Adipocyte (in vitro differentiated cells): ENCODE data around the gene FKBP6.
"Not testable (repeated sequence)": the region's sequence is repeated elsewhere in the genome, so short reads cannot be mapped to it uniquely, and the experiment has no call there.

Experiments
- DNase-seq: peaks from one replicate; pipeline ENCODE4 v3.0.0-alpha.2; 2015; ENCODE audit warnings: low read depth
- H3K27me3 ChIP-seq: replicated peaks from 2 replicates; pipeline ENCODE4 v1.7.0; 2013; ENCODE audit warnings: mild to moderate bottlenecking, low read length, moderate library complexity; ENCODE audit not compliant: control insufficient read depth, insufficient read depth
- H3K36me3 ChIP-seq: 2 replicates; pipeline ENCODE4 v1.7.0; 2013; ENCODE audit warnings: low read length, mild to moderate bottlenecking, moderate library complexity; ENCODE audit not compliant: control insufficient read depth, insufficient read depth, severe bottlenecking
- H3K4me1 ChIP-seq: 2 replicates; pipeline ENCODE4 v1.7.0; 2013; ENCODE audit warnings: mild to moderate bottlenecking, low read length, moderate library complexity; ENCODE audit not compliant: control insufficient read depth, insufficient read depth
- H3K4me3 ChIP-seq: 2 replicates; pipeline ENCODE4 v1.7.0; 2013; ENCODE audit warnings: mild to moderate bottlenecking, low read length, moderate library complexity
- H3K9ac ChIP-seq: 2 replicates; pipeline ENCODE4 v1.7.0; 2013; ENCODE audit warnings: mild to moderate bottlenecking, low read length, moderate library complexity
- H3K9me3 ChIP-seq: 2 replicates; pipeline ENCODE4 v1.7.0; 2013; ENCODE audit warnings: mild to moderate bottlenecking, low read length, moderate library complexity; ENCODE audit not compliant: control insufficient read depth

The FKBP6 gene

DNA sequence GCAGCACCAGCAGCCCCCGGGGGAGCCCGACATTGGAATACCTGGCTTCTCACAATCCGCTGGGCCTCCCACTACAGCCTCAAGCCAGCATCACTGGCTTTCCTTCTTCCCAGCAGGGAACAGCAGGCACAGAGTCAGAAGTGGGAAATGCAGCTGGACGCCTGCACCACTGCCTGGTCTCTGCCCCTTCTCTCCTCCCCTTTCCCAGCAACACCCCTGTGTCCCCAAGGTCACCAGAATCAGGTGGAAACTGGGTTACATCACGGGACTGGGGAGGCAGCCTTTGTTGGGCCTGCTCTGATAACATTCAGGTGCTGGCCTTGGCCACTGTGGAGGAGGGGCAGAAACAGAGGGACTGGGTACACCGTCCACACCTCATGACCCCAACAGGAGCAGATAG, 2.5 kb upstream of the FKBP6 start:
- not testable (repeated sequence) for H3K4me3 ChIP-seq, DNase-seq, H3K9ac ChIP-seq, H3K9me3 ChIP-seq, H3K4me1 ChIP-seq, H3K36me3 ChIP-seq
- peaks cover 18% of the 10 kb centered on the region for H3K27me3 ChIP-seq

DNA sequence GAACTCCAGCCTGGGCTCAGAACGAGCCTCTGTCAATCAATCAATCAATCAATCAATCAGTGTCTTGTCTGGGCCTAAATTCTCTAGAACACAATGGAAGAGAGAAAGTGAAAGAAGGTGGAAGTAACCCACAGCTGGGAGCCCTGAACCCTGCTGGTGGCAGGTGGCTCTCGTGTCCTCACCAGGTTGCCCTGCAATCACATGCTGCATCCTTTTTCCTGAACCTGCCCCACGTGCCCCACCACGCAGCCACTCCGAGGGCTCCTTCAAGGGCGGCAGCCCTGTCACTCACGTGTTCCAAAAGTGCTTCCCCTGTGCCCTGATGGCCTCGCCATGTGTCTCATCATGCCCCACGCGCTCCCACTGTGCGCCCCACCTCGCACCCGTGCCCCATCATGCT, 512 bp upstream of the FKBP6 start:
- H3K27me3 ChIP-seq = peaks cover 31% of the 10 kb centered on the region
- not testable (repeated sequence) for DNase-seq, H3K9me3 ChIP-seq, H3K9ac ChIP-seq, H3K4me3 ChIP-seq, H3K4me1 ChIP-seq, H3K36me3 ChIP-seq

DNA sequence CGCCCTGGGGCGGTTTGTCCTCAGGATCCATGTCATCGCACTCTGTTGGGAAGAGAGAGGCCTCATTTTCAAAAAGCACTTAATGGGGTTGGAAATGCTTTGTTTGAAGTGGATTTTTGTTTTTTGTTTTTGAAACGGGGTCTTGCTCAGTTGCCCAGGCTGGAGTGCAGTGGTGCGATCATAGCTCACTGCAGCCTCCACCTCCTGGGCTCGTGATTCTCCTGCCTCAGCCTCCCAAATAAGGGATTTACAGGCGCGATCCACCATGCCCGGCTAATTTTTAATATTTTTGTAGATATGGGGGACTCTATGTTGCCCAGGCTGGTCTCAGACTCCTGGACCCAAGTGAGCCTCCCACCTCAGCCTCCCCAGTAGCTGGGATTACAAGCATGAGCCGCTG, 735 bp downstream of the FKBP6 start:
- Histone ChIP-seq H3K36me3 (no peaks in the 10 kb centered on the region), H3K4me3 (no peak overlapping the region), H3K4me1 (peaks cover 5% of the 10 kb centered on the region), H3K9ac (no peak overlapping the region), H3K27me3 (peaks cover 36% of the 10 kb centered on the region), H3K9me3 (no peaks in the 10 kb centered on the region)
- DNase-seq = no peak

GRCh38 chr7:73329861-73330581, 2.1 kb downstream of the FKBP6 start:
- DNase-seq = peak; percentile 55

GRCh38 chr7:73330772-73331171, 2.8 kb downstream of the FKBP6 start:
- H3K9me3 ChIP-seq = no peaks in the 10 kb centered on the region
- H3K4me3 ChIP-seq = no peak overlapping the region
- H3K9ac ChIP-seq = no peak overlapping the region
- DNase-seq = no peak
- H3K27me3 ChIP-seq = peaks cover 43% of the 10 kb centered on the region
- H3K4me1 ChIP-seq = peaks cover 5% of the 10 kb centered on the region
- H3K36me3 ChIP-seq = no peaks in the 10 kb centered on the region

More at GRCh38 chr7:73329861-73330581, 2.1 kb downstream of the FKBP6 start:
- Histone ChIP-seq H3K9me3 (no peaks in the 10 kb centered on the region), H3K9ac (no peak overlapping the region), H3K4me3 (no peak overlapping the region), H3K27me3 (peaks cover 38% of the 10 kb centered on the region), H3K4me1 (peaks cover 5% of the 10 kb centered on the region), H3K36me3 (no peaks in the 10 kb centered on the region)

DNA sequence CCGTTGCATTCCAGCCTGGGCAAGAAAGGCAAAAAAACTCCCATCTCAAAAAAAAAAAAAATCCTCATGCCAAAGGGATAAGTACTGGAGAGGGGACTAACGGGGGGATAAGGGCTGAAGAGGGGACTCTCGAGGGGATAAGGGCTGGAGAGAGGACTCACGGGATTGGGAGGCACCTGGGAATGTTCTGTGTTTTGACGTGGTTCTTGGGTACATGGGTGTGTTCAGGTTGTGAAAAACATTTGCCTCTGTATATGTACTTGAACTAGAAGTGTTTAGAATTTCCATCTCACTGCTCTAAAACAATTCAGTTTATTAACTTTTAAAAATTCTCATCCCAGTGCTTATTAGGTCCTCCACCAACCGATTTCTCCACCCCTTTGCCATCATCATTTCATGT, 4.5 kb downstream of the FKBP6 start:
- Histone ChIP-seq H3K36me3 (no peaks in the 10 kb centered on the region), H3K4me1 (peaks cover 5% of the 10 kb centered on the region), H3K9ac (no peak overlapping the region), H3K27me3 (peaks cover 53% of the 10 kb centered on the region), H3K4me3 (no peak overlapping the region), H3K9me3 (no peaks in the 10 kb centered on the region)
- no peak for DNase-seq

DNA sequence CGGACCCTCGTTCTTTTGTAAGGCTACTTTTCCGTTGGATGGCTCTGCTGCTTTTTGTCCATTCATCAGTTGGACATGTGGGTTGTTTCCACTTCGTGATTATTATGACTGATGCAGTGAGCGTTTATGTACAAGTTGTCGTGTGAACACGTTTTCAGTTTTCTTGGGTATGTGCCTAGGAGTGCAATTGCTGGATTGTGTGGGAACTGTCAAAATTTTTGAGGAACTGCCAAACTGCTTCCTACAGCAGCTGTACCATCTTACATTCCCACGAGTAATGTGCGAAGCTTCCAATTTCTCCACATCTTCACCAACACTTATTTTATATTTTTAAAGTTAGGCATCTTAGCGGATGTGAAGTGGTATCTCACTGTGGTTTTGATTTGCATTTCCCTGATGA, 10.4 kb downstream of the FKBP6 start:
- no peak for DNase-seq
- Histone ChIP-seq H3K4me1 (peaks cover 4% of the 10 kb centered on the region), H3K9me3 (no peaks in the 10 kb centered on the region), H3K4me3 (no peak overlapping the region), H3K9ac (no peak overlapping the region), H3K27me3 (peaks cover 30% of the 10 kb centered on the region), H3K36me3 (no peaks in the 10 kb centered on the region)

GRCh38 chr7:73340514-73340913, 12.6 kb downstream of the FKBP6 start:
- H3K9me3 ChIP-seq = no peaks in the 10 kb centered on the region
- peaks cover 17% of the 10 kb centered on the region for H3K27me3 ChIP-seq
- no peak for DNase-seq
- no peak overlapping the region for H3K4me3 ChIP-seq
- H3K4me1 ChIP-seq = peaks cover 4% of the 10 kb centered on the region
- no peaks in the 10 kb centered on the region for H3K36me3 ChIP-seq
- H3K9ac ChIP-seq = no peak overlapping the region

GRCh38 chr7:73341877-73342276, 13.9 kb downstream of the FKBP6 start:
- Histone ChIP-seq H3K9me3 (no peaks in the 10 kb centered on the region), H3K27me3 (peaks cover 16% of the 10 kb centered on the region), H3K4me3 (no peak overlapping the region), H3K4me1 (peaks cover 4% of the 10 kb centered on the region), H3K36me3 (no peaks in the 10 kb centered on the region), H3K9ac (no peak overlapping the region)
- peak; percentile 50 for DNase-seq

DNA sequence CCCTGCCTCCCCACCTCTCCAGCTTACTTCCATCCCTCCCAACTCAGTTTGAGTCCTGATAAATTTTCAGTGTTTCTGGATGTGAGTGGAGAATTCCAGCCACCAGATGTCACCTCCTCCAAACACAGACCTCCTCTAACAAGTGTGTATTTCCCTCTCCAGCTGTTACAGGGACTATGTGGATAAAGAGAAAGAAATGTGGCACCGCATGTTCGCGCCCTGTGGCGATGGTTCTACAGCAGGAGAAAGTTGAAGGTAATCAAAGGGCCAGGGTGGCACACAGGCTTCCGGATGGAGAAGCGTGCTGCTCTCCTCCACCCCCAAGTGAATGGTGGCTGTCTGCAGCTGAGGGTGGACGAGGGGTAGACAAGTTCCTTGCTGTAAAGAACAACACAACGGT, 14.7 kb downstream of the FKBP6 start:
- peaks cover 15% of the 10 kb centered on the region for H3K27me3 ChIP-seq
- no peaks in the 10 kb centered on the region for H3K36me3 ChIP-seq
- peaks cover 4% of the 10 kb centered on the region for H3K4me1 ChIP-seq
- peak; percentile 71 for DNase-seq
- peak overlapping the region; percentile 25 for H3K4me3 ChIP-seq
- H3K9me3 ChIP-seq = no peaks in the 10 kb centered on the region
- peak overlapping the region; percentile 35 for H3K9ac ChIP-seq

DNA sequence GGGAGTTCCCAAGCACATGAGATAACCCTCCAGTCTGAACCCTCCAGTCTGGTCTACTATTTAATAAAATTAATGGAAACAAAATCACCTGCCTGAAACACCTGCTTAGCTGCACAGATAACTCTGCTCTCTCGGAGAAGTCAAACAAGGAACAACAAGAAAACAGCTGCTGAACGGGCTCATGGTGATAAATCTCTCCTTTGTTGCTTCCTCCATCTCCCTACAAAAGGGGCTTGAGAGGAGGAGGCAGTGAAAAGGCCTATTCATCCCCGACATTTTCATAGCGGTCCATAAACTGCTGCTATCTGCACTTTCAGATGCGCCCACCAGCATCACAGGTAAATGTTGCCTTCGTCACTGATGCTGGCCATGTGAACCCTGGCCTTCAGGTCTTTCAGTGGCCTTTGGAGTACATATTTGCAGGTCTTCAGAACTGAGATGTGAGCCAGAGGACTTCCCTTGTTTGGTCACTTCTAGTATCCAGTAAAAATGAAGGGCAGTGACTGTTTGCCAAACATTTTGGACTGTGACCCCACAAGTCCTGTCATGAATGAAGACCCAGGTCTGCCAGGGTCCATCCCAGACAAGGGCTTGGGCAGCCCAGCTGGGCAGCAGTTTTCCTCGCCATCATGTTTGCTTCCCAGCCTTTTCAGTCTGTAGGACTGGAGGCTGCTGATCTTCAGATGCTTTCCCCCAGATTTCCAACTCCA, 15.9 kb downstream of the FKBP6 start:
- no peaks in the 10 kb centered on the region for H3K36me3 ChIP-seq
- H3K27me3 ChIP-seq = peaks cover 24% of the 10 kb centered on the region
- no peak for DNase-seq
- H3K9ac ChIP-seq = no peak overlapping the region
- H3K4me3 ChIP-seq = no peak overlapping the region
- peaks cover 4% of the 10 kb centered on the region for H3K9me3 ChIP-seq
- H3K4me1 ChIP-seq = peaks cover 4% of the 10 kb centered on the region
